Smooth muscle cell (in vitro differentiated cells): ENCODE results near the gene PHF21B. TPM values are rescaled to one million over a fixed set of nuclear protein-coding genes. Genes with fewer than 3 reads are reported as not detected.

Experiments
- DNase-seq: peaks from one replicate; lab custom pipeline; 2025; ENCODE audit not compliant: unreplicated experiment; lab: John Stamatoyannopoulos, UW
- H2AFZ ChIP-seq: fragments of 200-600 bp; sonication (generic); 2 replicates; pipeline ENCODE4 v1.6.0; 2016; ENCODE audit warnings: antibody characterized with exemption, low read depth, mild to moderate bottlenecking
- H3F3A ChIP-seq: fragments of 200-600 bp; sonication (generic); 2 replicates; pipeline ENCODE4 v1.6.0; 2017; ENCODE audit warnings: antibody characterized with exemption, low read depth
- H3K27ac ChIP-seq: fragments of 200-600 bp; sonication (generic); 2 replicates; pipeline ENCODE4 v1.5.1; 2016; ENCODE audit warnings: low read depth, mild to moderate bottlenecking
- H3K27me3 ChIP-seq: fragments of 200-600 bp; sonication (generic); 2 replicates; pipeline ENCODE4 v1.6.1; 2016; ENCODE audit warnings: low read depth, mild to moderate bottlenecking
- H3K36me3 ChIP-seq: fragments of 200-600 bp; sonication (generic); 2 replicates; pipeline ENCODE4 v1.5.1; 2016; ENCODE audit warnings: low read depth
- H3K4me1 ChIP-seq: fragments of 200-600 bp; sonication (generic); 2 replicates; pipeline ENCODE4 v1.5.1; 2016; ENCODE audit warnings: low read depth
- H3K4me2 ChIP-seq: fragments of 200-600 bp; sonication (generic); 2 replicates; pipeline ENCODE4 v1.6.0; 2016; ENCODE audit warnings: mild to moderate bottlenecking
- H3K4me3 ChIP-seq: fragments of 200-600 bp; sonication (generic); 2 replicates; pipeline ENCODE4 v1.5.1; 2016; ENCODE audit warnings: mild to moderate bottlenecking
- H3K79me2 ChIP-seq: fragments of 200-600 bp; sonication (generic); 2 replicates; pipeline ENCODE4 v1.6.0; 2016; ENCODE audit warnings: low read depth, mild to moderate bottlenecking
- H3K9ac ChIP-seq: fragments of 200-600 bp; sonication (generic); 2 replicates; pipeline ENCODE4 v1.6.0; 2016; ENCODE audit warnings: low read depth
- H3K9me3 ChIP-seq: fragments of 200-600 bp; sonication (generic); replicated peaks from 2 replicates; pipeline ENCODE4 v1.5.1; 2016; ENCODE audit warnings: low read depth
- H4K20me1 ChIP-seq: fragments of 200-600 bp; sonication (generic); 2 replicates; pipeline ENCODE4 v1.6.0; 2016; ENCODE audit warnings: low read depth
- CTCF ChIP-seq: fragments of 200-600 bp; sonication (generic); IDR thresholded peaks from 2 replicates; pipeline ENCODE4 v1.5.1; 2017; ENCODE audit warnings: borderline replicate concordance, mild to moderate bottlenecking, antibody characterized with exemption; ENCODE audit not compliant: insufficient read depth, poor library complexity, severe bottlenecking
- WGBS: methylation state at CpG from one replicate; pipeline ENCODE4 v1.1.7; 2016; ENCODE audit warnings: low lambda C conversion rate; 5-methylcytosine and 5-hydroxymethylcytosine counted together
- polyA plus RNA-seq: library from polyadenylated mRNA; unstranded; fragments of >200 nt; fragmentation: Nextera tagmentation; extraction: Ambion mirVana; gene quantifications from 2 replicates; pipeline ENCODE4 v1.2.1, GENCODE V29; 2016
- total RNA-seq: library from RNA; depleted of rRNA; stranded (reverse); fragments of >200 nt; gene quantifications from 2 replicates; pipeline ENCODE4 v1.2.3, GENCODE V29; 2014

The PHF21B gene
- total and polyA plus RNA-seq, 2 experiments from 2014 or later = 0.13 TPM

- Histone ChIP-seq H4K20me1 (no peaks in the 10 kb centered on the region), H3K4me1 (no peaks in the 10 kb centered on the region), H3K4me3 (no peak overlapping the region), H2AFZ (no peak overlapping the region), H3K27ac (no peak overlapping the region), H3K9me3 (no peaks in the 10 kb centered on the region), H3F3A (no peaks in the 10 kb centered on the region), H3K79me2 (no peaks in the 10 kb centered on the region), H3K36me3 (no peaks in the 10 kb centered on the region), H3K4me2 (no peak overlapping the region), H3K9ac (no peak overlapping the region), H3K27me3 (no peaks in the 10 kb centered on the region)
- no peak for DNase-seq
- WGBS = 72% methylated on average over 5 of the region's 5 CpGs
- no peak for TF ChIP-seq CTCF
Measured at GRCh38 chr22:44988671-44989070, 21.1 kb downstream of the PHF21B start.

- 96% methylated on average over 5 of the region's 5 CpGs for whole genome bisulfite sequencing
- Histone ChIP-seq H3K4me2 (no peak overlapping the region), H3F3A (no peaks in the 10 kb centered on the region), H3K79me2 (no peaks in the 10 kb centered on the region), H3K36me3 (no peaks in the 10 kb centered on the region), H3K27me3 (no peaks in the 10 kb centered on the region), H2AFZ (no peak overlapping the region), H3K4me3 (no peak overlapping the region), H4K20me1 (no peaks in the 10 kb centered on the region), H3K27ac (no peak overlapping the region), H3K9me3 (no peaks in the 10 kb centered on the region), H3K9ac (no peak overlapping the region), H3K4me1 (no peaks in the 10 kb centered on the region)
- no peak for TF ChIP-seq CTCF
- no peak for DNase-seq
Measured at GRCh38 chr22:44986926-44987325, 22.9 kb downstream of the PHF21B start.

GRCh38 chr22:44985906-44986527 is 23.8 kb downstream of the PHF21B start:
- 99% methylated on average over 4 of the region's 4 CpGs for WGBS
- no peak overlapping the region for H3K4me3 ChIP-seq
- no peaks in the 10 kb centered on the region for H3K9me3 ChIP-seq
- H4K20me1 ChIP-seq = no peaks in the 10 kb centered on the region
- no peaks in the 10 kb centered on the region for H3F3A ChIP-seq
- H3K4me2 ChIP-seq = no peak overlapping the region
- no peaks in the 10 kb centered on the region for H3K27me3 ChIP-seq
- H3K4me1 ChIP-seq = no peaks in the 10 kb centered on the region
- no peaks in the 10 kb centered on the region for H3K79me2 ChIP-seq
- H3K27ac ChIP-seq = no peak overlapping the region
- H3K9ac ChIP-seq = no peak overlapping the region
- H2AFZ ChIP-seq = no peak overlapping the region
- TF ChIP-seq CTCF = no peak
- DNase-seq = no peak
- no peaks in the 10 kb centered on the region for H3K36me3 ChIP-seq

- no peaks in the 10 kb centered on the region for H3F3A ChIP-seq
- no peak overlapping the region for H2AFZ ChIP-seq
- no peaks in the 10 kb centered on the region for H3K9me3 ChIP-seq
- no peak overlapping the region for H3K4me3 ChIP-seq
- DNase-seq = no peak
- no peak for TF ChIP-seq CTCF
- no peaks in the 10 kb centered on the region for H3K79me2 ChIP-seq
- H3K27me3 ChIP-seq = no peaks in the 10 kb centered on the region
- H4K20me1 ChIP-seq = no peaks in the 10 kb centered on the region
- H3K36me3 ChIP-seq = no peaks in the 10 kb centered on the region
- H3K9ac ChIP-seq = no peak overlapping the region
- H3K4me1 ChIP-seq = no peaks in the 10 kb centered on the region
- 99% methylated on average over 3 of the region's 4 CpGs for WGBS
- H3K27ac ChIP-seq = no peak overlapping the region
- H3K4me2 ChIP-seq = no peak overlapping the region
Measured at GRCh38 chr22:44983878-44984482, 25.8 kb downstream of the PHF21B start.
